HG02840 (cell line): ENCODE results near the gene NIPBL.
"Not testable (repeated sequence)": the region's sequence is repeated elsewhere in the genome, so short reads cannot be mapped to it uniquely, and the experiment has no call there.

Source experiments
- ATAC-seq: cut with Tn5 transposase; IDR thresholded peaks from one replicate; pipeline ENCODE4 v1.9.1; 2021; ENCODE audit warnings: mild to moderate bottlenecking, moderate library complexity, moderate number of reproducible peaks; ENCODE audit not compliant: unreplicated experiment, low FRiP score

The NIPBL gene

DNA sequence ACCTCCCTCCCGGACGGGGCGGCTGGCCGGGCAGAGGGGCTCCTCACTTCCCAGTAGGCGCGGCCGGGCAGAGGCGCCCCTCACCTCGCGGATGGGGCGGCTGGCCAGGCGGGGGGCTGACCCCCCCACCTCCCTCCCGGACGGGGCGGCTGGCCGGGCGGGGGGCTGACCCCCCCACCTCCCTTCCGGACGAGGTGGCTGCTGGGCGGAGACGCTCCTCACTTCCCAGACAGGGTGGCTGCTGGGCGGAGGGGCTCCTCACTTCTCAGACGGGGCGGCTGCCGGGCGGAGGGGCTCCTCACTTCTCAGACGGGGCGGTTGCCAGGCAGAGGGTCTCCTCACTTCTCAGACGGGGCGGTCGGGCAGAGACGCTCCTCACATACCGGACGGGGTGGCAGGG is 136.6 kb downstream of the NIPBL start:
- not testable (repeated sequence) for ATAC-seq

- ATAC-seq = no peak
Observed at GRCh38 chr5:37014321-37014720, 137.8 kb downstream of the NIPBL start.

GRCh38 chr5:37015795-37016666 is 139.5 kb downstream of the NIPBL start:
- no peak for ATAC-seq

GRCh38 chr5:37028910-37029309 is 152.3 kb downstream of the NIPBL start:
- ATAC-seq = no peak

DNA sequence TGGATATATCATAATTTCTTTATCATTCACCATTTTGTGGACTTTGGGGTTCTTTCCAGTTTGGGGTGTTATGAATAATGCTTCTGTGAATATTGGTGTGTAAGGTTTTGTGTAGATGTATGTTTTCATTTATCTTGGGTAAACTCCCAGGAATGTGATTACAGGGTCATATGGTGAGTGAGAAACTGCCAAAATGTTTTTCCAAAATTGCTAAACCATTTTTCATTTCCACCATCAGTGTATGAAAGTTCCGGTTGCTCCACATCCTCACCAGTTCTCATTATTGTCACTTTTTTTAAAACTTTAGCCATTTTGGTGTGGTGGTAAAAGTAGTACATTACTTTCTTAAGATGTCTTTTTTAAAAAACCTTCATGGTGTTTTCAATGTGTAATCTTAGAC is 152.9 kb downstream of the NIPBL start:
- ATAC-seq = no peak

GRCh38 chr5:37034955-37035354 is 158.4 kb downstream of the NIPBL start:
- ATAC-seq = no peak

GRCh38 chr5:37037840-37038239 is 161.3 kb downstream of the NIPBL start:
- no peak for ATAC-seq

- ATAC-seq = no peak
Observed at GRCh38 chr5:37039824-37040223, 163.3 kb downstream of the NIPBL start.

DNA sequence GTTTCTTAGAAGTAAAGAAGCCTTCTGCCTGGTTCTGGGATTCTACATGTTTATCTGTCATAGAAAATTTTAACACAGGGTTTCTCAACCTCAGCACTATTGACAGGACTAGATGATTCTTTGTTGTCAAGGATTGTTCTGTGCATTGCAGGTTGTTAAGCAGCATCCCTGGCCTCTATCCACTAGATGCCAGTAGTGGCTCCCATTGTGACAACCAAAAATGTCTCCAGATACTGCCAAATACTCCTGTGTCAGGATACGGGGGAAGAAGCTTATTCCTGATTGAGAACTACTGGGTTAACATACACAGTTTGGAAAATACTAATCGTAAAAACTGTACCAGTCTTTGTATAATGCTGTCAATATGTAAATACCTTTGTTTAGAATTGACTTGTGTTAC is 167.1 kb downstream of the NIPBL start:
- ATAC-seq = no peak

GRCh38 chr5:37044120-37044519 is 167.6 kb downstream of the NIPBL start:
- no peak for ATAC-seq

DNA sequence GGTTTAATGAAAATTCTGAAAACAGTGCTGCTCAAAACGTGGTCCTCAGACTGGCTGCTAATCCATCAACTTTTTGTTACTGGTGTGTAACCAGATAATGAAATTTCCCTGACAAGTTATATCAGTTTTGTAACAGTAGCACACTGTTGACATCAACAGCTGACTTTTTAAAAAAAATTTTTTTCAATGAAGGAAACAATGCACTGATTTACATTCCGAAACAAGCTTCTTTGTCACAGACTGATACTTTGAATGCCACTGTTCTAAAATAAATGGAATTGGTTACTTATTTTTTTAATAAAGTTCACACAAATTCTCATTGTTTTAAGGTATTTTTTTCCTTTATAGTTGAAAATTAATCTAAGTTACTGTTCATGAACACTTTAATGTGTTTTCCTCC is 169.1 kb downstream of the NIPBL start:
- no peak for ATAC-seq

- ATAC-seq = no peak
Observed at GRCh38 chr5:37047947-37048346, 171.4 kb downstream of the NIPBL start.

- ATAC-seq = no peak
Observed at GRCh38 chr5:37054391-37054790, 177.8 kb downstream of the NIPBL start.

DNA sequence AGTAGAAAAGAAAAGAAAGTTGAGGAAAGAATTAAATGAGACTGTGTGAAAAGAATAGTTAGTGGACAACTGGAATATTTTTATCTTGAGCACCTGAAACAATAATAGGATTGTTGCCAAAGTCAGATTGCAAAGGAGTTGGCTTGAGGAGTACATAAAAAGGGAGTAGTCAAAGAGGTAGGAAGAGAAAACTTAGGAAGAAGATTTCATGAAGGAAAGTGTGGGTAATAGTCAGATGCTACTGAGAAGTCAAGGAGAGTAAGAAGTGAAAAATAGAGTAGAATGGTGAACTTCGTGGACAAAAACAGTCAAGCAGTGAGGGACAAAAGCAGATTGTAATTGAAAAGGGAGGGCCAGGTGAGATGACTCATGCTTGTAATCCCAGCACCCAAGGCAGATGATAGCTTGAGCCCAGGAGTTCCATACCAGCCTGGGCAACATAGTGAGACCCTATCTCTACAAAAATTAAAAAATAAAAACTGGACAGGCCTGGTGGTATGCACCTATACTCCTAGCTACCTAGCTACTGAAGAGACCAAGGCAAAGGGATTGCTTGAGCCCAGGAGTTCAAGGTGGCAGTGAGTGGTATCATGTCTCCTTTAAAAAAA is 178.9 kb downstream of the NIPBL start:
- no peak for ATAC-seq

GRCh38 chr5:37056762-37057161 is 180.2 kb downstream of the NIPBL start:
- no peak for ATAC-seq

GRCh38 chr5:37060030-37060429 is 183.5 kb downstream of the NIPBL start:
- no peak for ATAC-seq

- no peak for ATAC-seq
Observed at GRCh38 chr5:37063739-37064138, 187.2 kb downstream of the NIPBL start.

- no peak for ATAC-seq
Observed at GRCh38 chr5:37064442-37064841, 187.9 kb downstream of the NIPBL start.

- ATAC-seq = no peak
Observed at GRCh38 chr5:37071487-37071886, 194.9 kb downstream of the NIPBL start.

- ATAC-seq = no peak
Observed at GRCh38 chr5:37071901-37072581, 195.5 kb downstream of the NIPBL start.

GRCh38 chr5:37075399-37075950 is 198.9 kb downstream of the NIPBL start:
- no peak for ATAC-seq
